K562 (cell line): ENCODE data around the gene STK11. TPM values are rescaled to one million over a fixed set of nuclear protein-coding genes. Genes with fewer than 3 reads are reported as not detected.

Source experiments
- C11orf30 ChIP-seq: fragments of 450-650 bp; IDR thresholded peaks from 2 replicates; pipeline ENCODE4 v1.6.1; 2016; ENCODE audit warnings: low read depth, mild to moderate bottlenecking
- COPS2 ChIP-seq: fragments of 450-650 bp; conservative IDR thresholded peaks from 2 replicates; pipeline ENCODE4 v1.6.1; 2016; ENCODE audit warnings: mild to moderate bottlenecking, moderate library complexity
- CTCF ChIP-seq, 3 experiments: IDR thresholded peaks in 2 of 3; conservative IDR thresholded peaks in 1 of 3; 2 replicates each; pipeline ENCODE4 v1.5.1; 2011 to 2012; ENCODE audit warnings: low read length in 3 of 3, mild to moderate bottlenecking in 3 of 3, control low read depth in 2 of 3, improper control_type of control experiment in 1 of 3, inconsistent platforms in 1 of 3, low read depth in 1 of 3, mixed read lengths in 1 of 3, moderate library complexity in 1 of 3; ENCODE audit not compliant: insufficient read depth in 2 of 3
- EGR1 ChIP-seq: fragments of 450-650 bp; conservative IDR thresholded peaks from 2 replicates; pipeline ENCODE4 v1.6.1; 2017; ENCODE audit warnings: mild to moderate bottlenecking
- ETV1 ChIP-seq: fragments of 450-650 bp; conservative IDR thresholded peaks from 2 replicates; pipeline ENCODE4 v1.6.1; 2016; ENCODE audit warnings: missing genetic modification characterization, control low read depth, low read depth, missing compliant biosample characterization
- FOXJ2 ChIP-seq: fragments of 200-800 bp; sonication (Bioruptor generic); IDR thresholded peaks from 2 replicates; pipeline ENCODE4 v1.6.1; 2016; ENCODE audit warnings: missing genetic modification characterization, missing compliant biosample characterization
- FUS ChIP-seq: fragments of 200-400 bp; formaldehyde crosslinking; optimal IDR thresholded peaks from 2 replicates; pipeline ENCODE3; 2017; ENCODE audit warnings: low read depth, low read length
- KAT7 ChIP-seq: sonication (generic); formaldehyde crosslinking; IDR thresholded peaks from 2 replicates; pipeline ENCODE4 v1.8.0; 2022; ENCODE audit warnings: missing genetic modification reagents, mild to moderate bottlenecking, borderline replicate concordance
- MYNN ChIP-seq, 2 experiments: sonication (generic); formaldehyde crosslinking in 1 of 2; IDR thresholded peaks; 2 replicates each; pipeline versions ENCODE4 v1.5.0 to v1.6.1; 2016 to 2020; ENCODE audit warnings: antibody characterized with exemption in 1 of 2, missing genetic modification reagents in 1 of 2
- TARDBP ChIP-seq: fragments of 450-650 bp; IDR thresholded peaks from 2 replicates; pipeline ENCODE4 v1.6.1; 2016
- TEAD4 ChIP-seq, 2 experiments: sonication (generic) in 1 of 2; formaldehyde crosslinking in 1 of 2; IDR thresholded peaks; 2 replicates each; pipeline versions ENCODE4 v1.6.1 to v1.8.0; 2012 to 2022; ENCODE audit warnings: borderline replicate concordance in 1 of 2, inconsistent platforms in 1 of 2, low read length in 1 of 2, mild to moderate bottlenecking in 1 of 2, missing genetic modification reagents in 1 of 2
- TFAP4 ChIP-seq: sonication (generic); formaldehyde crosslinking; IDR thresholded peaks from 2 replicates; pipeline ENCODE4 v1.8.0; 2022; ENCODE audit warnings: missing genetic modification reagents, mild to moderate bottlenecking, moderate library complexity, borderline replicate concordance
- TGIF2 ChIP-seq: sonication (generic); formaldehyde crosslinking; IDR thresholded peaks from 2 replicates; pipeline ENCODE4 v1.8.1; 2022; ENCODE audit warnings: mild to moderate bottlenecking, missing genetic modification reagents, moderate library complexity
- WHSC1 ChIP-seq: IDR thresholded peaks from one replicate; pipeline ENCODE4 v1.6.1; 2012; ENCODE audit warnings: low read length, control low read depth, inconsistent platforms
- ZBTB17 ChIP-seq: fragments of 450-650 bp; formaldehyde crosslinking; IDR thresholded peaks from 2 replicates; pipeline ENCODE4 v1.4.0; 2020; ENCODE audit warnings: mild to moderate bottlenecking
- ZBTB49 ChIP-seq: sonication (generic); formaldehyde crosslinking; IDR thresholded peaks from 2 replicates; pipeline ENCODE4 v1.8.0; 2022; ENCODE audit warnings: missing genetic modification reagents, mild to moderate bottlenecking, borderline replicate concordance
- ZBTB5 ChIP-seq: fragments of 450-650 bp; IDR thresholded peaks from 2 replicates; pipeline ENCODE4 v1.6.1; 2017; ENCODE audit warnings: antibody characterized with exemption
- ZNF224 ChIP-seq: sonication (generic); formaldehyde crosslinking; IDR thresholded peaks from 2 replicates; pipeline ENCODE4 v1.8.0; 2022; ENCODE audit warnings: mild to moderate bottlenecking, missing genetic modification reagents
- ZNF551 ChIP-seq: fragments of 250-450 bp; sonication (Bioruptor Pico); IDR thresholded peaks from 2 replicates; pipeline ENCODE4 v1.5.0; 2021; ENCODE audit warnings: mild to moderate bottlenecking, moderate library complexity
- polyA plus RNA-seq, 8 experiments: library from polyadenylated mRNA; depleted of rRNA in 4 of 8; stranded (reverse) in 5 of 8; unstranded in 3 of 8; fragments of >200 nt; fragmentation: Nextera tagmentation in 2 of 8; fragmentation: Illumina TruSeq in 1 of 8; extraction: Ambion mirVana in 2 of 8; extraction: Trizol in 1 of 8; gene quantifications; 2 replicates each; pipeline versions ENCODE4 v1.2.1 to v1.2.3, GENCODE V29; 2011 to 2014; ENCODE audit warnings: inconsistent platforms in 1 of 8, missing spikeins in 1 of 8
- total RNA-seq, 7 experiments: library from RNA; depleted of rRNA in 6 of 7; stranded (reverse); fragments of >200 nt in 6 of 7; fragmentation: Illumina TruSeq in 2 of 7; extraction: Trizol in 2 of 7; gene quantifications; 2 replicates each; pipeline versions ENCODE4 v1.2.1 to v1.2.3, GENCODE V29; 2011 to 2021; ENCODE audit warnings: low replicate concordance in 1 of 7

Gene STK11
- total and polyA plus RNA-seq, 9 of the 15 experiments (the other 6 are each of a cell fraction or from before 2014, with no cell fraction given), result 0.15 to 96.5 (median 31.7) TPM

GRCh38 chr19:1269478-1270212, 64.1 kb downstream of the STK11 start (continued):
- no peak; the same call in 1 of the 2 replicates for TF ChIP-seq TFAP4 (CRISPR knock-in tag)
- TF ChIP-seq ZNF551 (CRISPR knock-in tag), result no peak
- TF ChIP-seq TARDBP, result no peak
- no peak for TF ChIP-seq CTCF (IDR thresholded peaks at IDR 0.05 in 2 of 3, conservative IDR thresholded peaks at IDR 0.05 in 1 of 3; ENCODE audit: insufficient read depth in 2 of 3, low read depth in 1 of 3, low read length in 3 of 3)
- peak; percentile 92 for TF ChIP-seq ZBTB17 (CRISPR knock-in tag)
- peak; percentile 61; the same call in 1 of the 2 replicates for TF ChIP-seq KAT7 (CRISPR knock-in tag)
- TF ChIP-seq EGR1, result peak; percentile 56; the same call in 1 of the 2 replicates
- TF ChIP-seq ZBTB5, result no peak
- TF ChIP-seq FOXJ2 (tag), result no peak
- TF ChIP-seq WHSC1, result no peak
- no peak for TF ChIP-seq ZNF224
- no peak for TF ChIP-seq MYNN (IDR thresholded peaks at IDR 0.05)
- no peak for TF ChIP-seq MYNN (CRISPR knock-in tag; IDR thresholded peaks at IDR 0.05)
- TF ChIP-seq ZBTB49 (CRISPR knock-in tag), result no peak
- peak; percentile 82 for TF ChIP-seq TEAD4 (IDR thresholded peaks at IDR 0.05; ENCODE audit: low read length)
- TF ChIP-seq TEAD4 (CRISPR knock-in tag; IDR thresholded peaks at IDR 0.05; ENCODE audit: borderline replicate concordance), result 0 out of 2 replicates have a peak, but pooled peaks have one; percentile 14
- TF ChIP-seq FUS, result peak; percentile 79
- no peak for TF ChIP-seq C11orf30
- no peak for TF ChIP-seq TGIF2
- 0 out of 2 replicates have a peak, but pooled peaks have one; percentile 28 for TF ChIP-seq ETV1
- no peak for TF ChIP-seq COPS2
